ENCODE data around the gene TUBA3E. TPM values are rescaled to one million over a fixed set of nuclear protein-coding genes. Genes with fewer than 3 reads are reported as not detected.
"Not testable (repeated sequence)": the region's sequence is repeated elsewhere in the genome, so short reads cannot be mapped to it uniquely, and the experiment has no call there.

Gene TUBA3E
- total and polyA plus RNA-seq, 2 donors (not counting 1 experiment from before 2014, with no cell fraction given), result not detected

- Histone ChIP-seq H4K20me1 (ENCODE audit: control insufficient read depth, extremely low read depth, insufficient read depth, low read length) (no peaks in the 10 kb centered on the region), H3K79me2 (ENCODE audit: control insufficient read depth, insufficient read depth, low read length) (no peaks in the 10 kb centered on the region), H3K27ac (ENCODE audit: insufficient read depth, low read length) (no peak overlapping the region), H3K9ac (ENCODE audit: insufficient read depth, low read length) (no peak overlapping the region), H3K9me3 (ENCODE audit: control insufficient read depth, insufficient read depth, low read depth, low read length) (no peaks in the 10 kb centered on the region), H3K4me1 (ENCODE audit: control insufficient read depth, extremely low read depth, insufficient read depth, low read length) (no peaks in the 10 kb centered on the region), H3K4me2 (ENCODE audit: extremely low read depth, insufficient read depth, low read length) (no peak overlapping the region), H3K27me3 (ENCODE audit: control insufficient read depth, insufficient read depth, low read length) (no peaks in the 10 kb centered on the region), H3K36me3 (ENCODE audit: control insufficient read depth, insufficient read depth, low read length) (peaks cover 7% of the 10 kb centered on the region), H2AFZ (ENCODE audit: low read length) (no peak overlapping the region), H3K4me3 (replicated peaks in 1 of 4; ENCODE audit: control extremely low read depth in 1 of 4, insufficient read depth in 1 of 4, low read depth in 3 of 4, low read length in 4 of 4) (no peak overlapping the region)
- no peak for DNase-seq (ENCODE audit: low read depth in 2 of 2)
- TF ChIP-seq CTCF (conservative IDR thresholded peaks at IDR 0.05 in 1 of 2, IDR thresholded peaks at IDR 0.05 in 1 of 2; ENCODE audit: low read depth in 1 of 2, low read length in 2 of 2) (no peak), EZH2 (IDR thresholded peaks at IDR 0.05; ENCODE audit: low read length, missing control alignments) (no peak)
Measured at GRCh38 chr2:130150181-130151144, 47.8 kb downstream of the TUBA3E start.

GRCh38 chr2:130148515-130148914 lies 49.7 kb downstream of the TUBA3E start:
- not testable (repeated sequence) for H3K9ac ChIP-seq (ENCODE audit: insufficient read depth, low read length); H3K27me3 ChIP-seq (ENCODE audit: control insufficient read depth, insufficient read depth, low read length); H3K79me2 ChIP-seq (ENCODE audit: control insufficient read depth, insufficient read depth, low read length); DNase-seq (ENCODE audit: low read depth in 2 of 2); H3K9me3 ChIP-seq (ENCODE audit: control insufficient read depth, insufficient read depth, low read depth, low read length); H3K27ac ChIP-seq (ENCODE audit: insufficient read depth, low read length); H4K20me1 ChIP-seq (ENCODE audit: control insufficient read depth, extremely low read depth, insufficient read depth, low read length); H3K36me3 ChIP-seq (ENCODE audit: control insufficient read depth, insufficient read depth, low read length); H3K4me1 ChIP-seq (ENCODE audit: control insufficient read depth, extremely low read depth, insufficient read depth, low read length); H3K4me2 ChIP-seq (ENCODE audit: extremely low read depth, insufficient read depth, low read length); H3K4me3 ChIP-seq (replicated peaks in 1 of 4; ENCODE audit: control extremely low read depth in 1 of 4, insufficient read depth in 1 of 4, low read depth in 3 of 4, low read length in 4 of 4); H2AFZ ChIP-seq (ENCODE audit: low read length)

- not testable (repeated sequence) for H3K27me3 ChIP-seq (ENCODE audit: control insufficient read depth, insufficient read depth, low read length); H3K4me1 ChIP-seq (ENCODE audit: control insufficient read depth, extremely low read depth, insufficient read depth, low read length); H4K20me1 ChIP-seq (ENCODE audit: control insufficient read depth, extremely low read depth, insufficient read depth, low read length); H2AFZ ChIP-seq (ENCODE audit: low read length); H3K9me3 ChIP-seq (ENCODE audit: control insufficient read depth, insufficient read depth, low read depth, low read length); H3K27ac ChIP-seq (ENCODE audit: insufficient read depth, low read length); H3K9ac ChIP-seq (ENCODE audit: insufficient read depth, low read length); H3K36me3 ChIP-seq (ENCODE audit: control insufficient read depth, insufficient read depth, low read length); H3K79me2 ChIP-seq (ENCODE audit: control insufficient read depth, insufficient read depth, low read length)
- H3K4me3 ChIP-seq (replicated peaks in 1 of 4; ENCODE audit: control extremely low read depth in 1 of 4, insufficient read depth in 1 of 4, low read depth in 3 of 4, low read length in 4 of 4), result peak within 1 kb of the TSS in 3 of 4 experiments; percentile 7 to 46 (median 40)
- peak; percentile 17 to 34 for DNase-seq (ENCODE audit: low read depth in 2 of 2)
- H3K4me2 ChIP-seq (ENCODE audit: extremely low read depth, insufficient read depth, low read length), result peak within 1 kb of the TSS; percentile 59
Measured at GRCh38 chr2:130145006-130145414, 53.2 kb downstream of the TUBA3E start, which contains the start of gene CCDC74B. Gene CCDC74B (minus strand): TSS chr2:130145112. CDS start chr2:130144996, 116 bp downstream.

GRCh38 chr2:130143266-130144039 lies 54.8 kb downstream of the TUBA3E start:
- H3K27me3 ChIP-seq (ENCODE audit: control insufficient read depth, insufficient read depth, low read length); H3K9ac ChIP-seq (ENCODE audit: insufficient read depth, low read length); H3K36me3 ChIP-seq (ENCODE audit: control insufficient read depth, insufficient read depth, low read length); H3K79me2 ChIP-seq (ENCODE audit: control insufficient read depth, insufficient read depth, low read length); DNase-seq (ENCODE audit: low read depth in 2 of 2); H4K20me1 ChIP-seq (ENCODE audit: control insufficient read depth, extremely low read depth, insufficient read depth, low read length); H3K4me3 ChIP-seq (replicated peaks in 1 of 4; ENCODE audit: control extremely low read depth in 1 of 4, insufficient read depth in 1 of 4, low read depth in 3 of 4, low read length in 4 of 4); H3K4me2 ChIP-seq (ENCODE audit: extremely low read depth, insufficient read depth, low read length); H3K27ac ChIP-seq (ENCODE audit: insufficient read depth, low read length); H3K9me3 ChIP-seq (ENCODE audit: control insufficient read depth, insufficient read depth, low read depth, low read length); H3K4me1 ChIP-seq (ENCODE audit: control insufficient read depth, extremely low read depth, insufficient read depth, low read length); H2AFZ ChIP-seq (ENCODE audit: low read length): not testable (repeated sequence)

GRCh38 chr2:130142396-130143265 lies 55.6 kb downstream of the TUBA3E start:
- H2AFZ ChIP-seq (ENCODE audit: low read length); H3K9ac ChIP-seq (ENCODE audit: insufficient read depth, low read length); H3K9me3 ChIP-seq (ENCODE audit: control insufficient read depth, insufficient read depth, low read depth, low read length); H3K4me3 ChIP-seq (replicated peaks in 1 of 4; ENCODE audit: control extremely low read depth in 1 of 4, insufficient read depth in 1 of 4, low read depth in 3 of 4, low read length in 4 of 4); H4K20me1 ChIP-seq (ENCODE audit: control insufficient read depth, extremely low read depth, insufficient read depth, low read length); H3K27me3 ChIP-seq (ENCODE audit: control insufficient read depth, insufficient read depth, low read length); H3K36me3 ChIP-seq (ENCODE audit: control insufficient read depth, insufficient read depth, low read length); H3K4me1 ChIP-seq (ENCODE audit: control insufficient read depth, extremely low read depth, insufficient read depth, low read length); DNase-seq (ENCODE audit: low read depth in 2 of 2); H3K27ac ChIP-seq (ENCODE audit: insufficient read depth, low read length); H3K4me2 ChIP-seq (ENCODE audit: extremely low read depth, insufficient read depth, low read length); H3K79me2 ChIP-seq (ENCODE audit: control insufficient read depth, insufficient read depth, low read length): not testable (repeated sequence)

Measured in fibroblast of lung (primary cell).